H1 (cell line): ENCODE measurements around the gene OR2H1. TPM values are rescaled to one million over a fixed set of nuclear protein-coding genes. Genes with fewer than 3 reads are reported as not detected.

ENCODE experiments used
- CTCF ChIA-PET: fragments of 300-600 bp; sonication (Branson Sonifier 250); formaldehyde crosslinking; loops from one replicate; lab custom pipeline; 2021; ENCODE audit not compliant: partially characterized antibody; lab: Charles Lee
- POLR2A ChIA-PET: fragments of 300-600 bp; sonication (Branson Sonifier 250); formaldehyde crosslinking; loops from one replicate; lab custom pipeline; 2021; ENCODE audit warnings: inconsistent platforms; ENCODE audit not compliant: partially characterized antibody; lab: Charles Lee
- DNase-seq, 2 experiments: peaks; one replicate each; pipeline versions ENCODE4 v3.0.0 to v3.0.0-alpha.2; 2010 to 2022; ENCODE audit warnings: low spot score in 2 of 2, low read depth in 1 of 2, mixed read lengths in 1 of 2
- FAIRE-seq: peaks from 2 replicates; lab custom pipeline; 2011; peaks lifted over from hg19 to GRCh38; lab: Jason Lieb, UNC
- H2AFZ ChIP-seq: 2 replicates; pipeline ENCODE4 v1.8.1; 2012; ENCODE audit warnings: low read length, inconsistent platforms
- H2AK5ac ChIP-seq: 2 replicates; pipeline ENCODE4 v1.6.1; 2013; ENCODE audit warnings: low read depth, low read length
- H2BK120ac ChIP-seq: replicated peaks from 2 replicates; pipeline ENCODE3; 2013; ENCODE audit warnings: low read depth, low read length, inconsistent platforms
- H2BK12ac ChIP-seq: 2 replicates; pipeline ENCODE4 v1.6.1; 2013; ENCODE audit warnings: low read depth, low read length
- H2BK15ac ChIP-seq: 2 replicates; pipeline ENCODE4 v1.6.1; 2013; ENCODE audit warnings: low read length
- H2BK20ac ChIP-seq: 2 replicates; pipeline ENCODE4 v1.6.1; 2013; ENCODE audit warnings: low read length
- H2BK5ac ChIP-seq: 2 replicates; pipeline ENCODE4 v1.6.1; 2013; ENCODE audit warnings: low read depth, low read length
- H3K14ac ChIP-seq: 2 replicates; pipeline ENCODE4 v1.6.1; 2013; ENCODE audit warnings: inconsistent platforms; ENCODE audit not compliant: insufficient read length
- H3K18ac ChIP-seq: 2 replicates; pipeline ENCODE4 v1.6.1; 2013; ENCODE audit warnings: low read length; ENCODE audit errors: extremely low read depth
- H3K23ac ChIP-seq: 2 replicates; pipeline ENCODE4 v1.6.1; 2013; ENCODE audit warnings: inconsistent platforms; ENCODE audit not compliant: insufficient read length
- H3K23me2 ChIP-seq: 2 replicates; pipeline ENCODE4 v1.6.1; 2013; ENCODE audit warnings: low read depth, low read length
- H3K27ac ChIP-seq: 2 replicates; pipeline ENCODE4 v1.6.1; 2011; ENCODE audit warnings: low read depth, low read length, inconsistent platforms
- H3K27me3 ChIP-seq, 4 experiments: replicated peaks in 1 of 4; 1 replicate in 1 of 4; 2 replicates in 3 of 4; pipeline versions ENCODE4 v1.6.1 to v1.8.1; 2011 to 2013; ENCODE audit warnings: low read length in 3 of 4, mild to moderate bottlenecking in 3 of 4, inconsistent platforms in 2 of 4, mixed read lengths in 2 of 4, moderate library complexity in 1 of 4; ENCODE audit not compliant: control insufficient read depth in 3 of 4, insufficient read depth in 3 of 4; ENCODE audit errors: extremely low read depth in 1 of 4
- H3K36me3 ChIP-seq, 4 experiments: 2 replicates each; pipeline versions ENCODE4 v1.6.1 to v1.8.1; 2011 to 2013; ENCODE audit warnings: mild to moderate bottlenecking in 4 of 4, low read length in 3 of 4, moderate library complexity in 2 of 4, control low read depth in 1 of 4, inconsistent platforms in 1 of 4; ENCODE audit not compliant: insufficient read depth in 4 of 4, control insufficient read depth in 2 of 4
- H3K4ac ChIP-seq: replicated peaks from 2 replicates; pipeline ENCODE3; 2013; ENCODE audit warnings: low read length, low read depth, mixed read lengths, inconsistent platforms; ENCODE audit not compliant: insufficient read length
- H3K4me1 ChIP-seq, 4 experiments: replicated peaks in 1 of 4; 1 replicate in 1 of 4; 2 replicates in 3 of 4; pipeline versions ENCODE4 v1.6.1 to v1.8.1; 2011 to 2013; ENCODE audit warnings: low read length in 3 of 4, inconsistent platforms in 2 of 4, mixed read lengths in 1 of 4; ENCODE audit not compliant: insufficient read depth in 4 of 4, control insufficient read depth in 3 of 4
- H3K4me2 ChIP-seq, 2 experiments: 2 replicates each; pipeline versions ENCODE4 v1.6.1 to v1.8.1; 2011 to 2013; ENCODE audit warnings: low read depth in 2 of 2, low read length in 2 of 2, control low read depth in 1 of 2, inconsistent platforms in 1 of 2, mild to moderate bottlenecking in 1 of 2; ENCODE audit not compliant: insufficient read depth in 1 of 2
- H3K4me3 ChIP-seq, 4 experiments: fragments of 200-600, 300-600 bp in 1 of 4; sonication (generic), shearing (Covaris generic), sonication (Bioruptor Twin) in 1 of 4; 2 replicates each; pipeline versions ENCODE4 v1.5.1 to v1.8.1; 2011 to 2016; ENCODE audit warnings: low read length in 4 of 4, low read depth in 3 of 4, control low read depth in 2 of 4, inconsistent platforms in 2 of 4, mild to moderate bottlenecking in 2 of 4, mixed read lengths in 1 of 4, moderate library complexity in 1 of 4; ENCODE audit not compliant: insufficient read depth in 2 of 4; ENCODE audit errors: extremely low read depth in 1 of 4
- H3K56ac ChIP-seq: replicated peaks from 2 replicates; pipeline ENCODE3; 2013; ENCODE audit warnings: low read depth, mild to moderate bottlenecking, mixed read lengths, low read length, inconsistent platforms; ENCODE audit not compliant: insufficient read length
- H3K79me1 ChIP-seq: 2 replicates; pipeline ENCODE4 v1.6.1; 2013; ENCODE audit warnings: low read depth, low read length, control low read depth
- H3K79me2 ChIP-seq, 2 experiments: 2 replicates each; pipeline versions ENCODE4 v1.6.1 to v1.8.1; 2012 to 2013; ENCODE audit warnings: low read length in 2 of 2, mild to moderate bottlenecking in 2 of 2, inconsistent platforms in 1 of 2; ENCODE audit not compliant: insufficient read depth in 2 of 2, control insufficient read depth in 1 of 2
- H3K9ac ChIP-seq, 4 experiments: replicated peaks in 1 of 4; 1 replicate in 1 of 4; 2 replicates in 3 of 4; pipeline versions ENCODE4 v1.6.1 to v1.8.1; 2011 to 2013; ENCODE audit warnings: low read depth in 3 of 4, low read length in 3 of 4, control low read depth in 2 of 4, mild to moderate bottlenecking in 2 of 4, moderate library complexity in 2 of 4, inconsistent platforms in 1 of 4; ENCODE audit errors: extremely low read depth in 1 of 4
- H3K9me3 ChIP-seq, 2 experiments: 2 replicates each; pipeline versions ENCODE4 v1.6.1 to v1.8.1; 2012 to 2013; ENCODE audit warnings: mild to moderate bottlenecking in 2 of 2, moderate library complexity in 2 of 2, control low read depth in 1 of 2, inconsistent platforms in 1 of 2, low read depth in 1 of 2, low read length in 1 of 2, mixed read lengths in 1 of 2; ENCODE audit not compliant: insufficient read depth in 2 of 2
- H4K20me1 ChIP-seq, 2 experiments: replicated peaks in 1 of 2; 2 replicates each; pipeline versions ENCODE3 to v1.8.1; 2011 to 2013; ENCODE audit warnings: inconsistent platforms in 2 of 2, low read length in 2 of 2, mild to moderate bottlenecking in 1 of 2; ENCODE audit not compliant: insufficient read depth in 2 of 2, control insufficient read depth in 1 of 2
- H4K5ac ChIP-seq: 2 replicates; pipeline ENCODE4 v1.6.1; 2013; ENCODE audit warnings: low read length, low read depth, mixed read lengths, inconsistent platforms; ENCODE audit not compliant: insufficient read length
- H4K8ac ChIP-seq: 2 replicates; pipeline ENCODE4 v1.8.0; 2013; ENCODE audit warnings: mild to moderate bottlenecking, moderate library complexity, low read length, inconsistent platforms; ENCODE audit not compliant: insufficient read depth; ENCODE audit errors: extremely low read depth
- H4K91ac ChIP-seq: replicated peaks from 2 replicates; pipeline ENCODE3; 2013; ENCODE audit warnings: low read length, mixed read lengths, inconsistent platforms; ENCODE audit not compliant: insufficient read length
- BACH1 ChIP-seq: IDR thresholded peaks from 2 replicates; pipeline ENCODE4 v1.6.1; 2012; ENCODE audit warnings: low read length, improper control_type of control experiment
- HDAC6 ChIP-seq: IDR thresholded peaks from one replicate; pipeline ENCODE4 v1.7.1; 2012; ENCODE audit warnings: low read depth, mild to moderate bottlenecking, inconsistent platforms, low read length, moderate library complexity
- SP1 ChIP-seq: IDR thresholded peaks from 2 replicates; pipeline ENCODE4 v1.6.1; 2011; ENCODE audit warnings: low read depth, low read length
- YY1 ChIP-seq: IDR thresholded peaks from 2 replicates; pipeline ENCODE4 v1.6.1; 2011; ENCODE audit warnings: low read depth, mild to moderate bottlenecking, low read length
- WGBS, 2 experiments: shearing (Covaris generic) in 1 of 2; methylation state at CpG; one replicate each; pipeline versions ENCODE4 v1.1.6 to v1.1.7; 2013 to 2015; ENCODE audit warnings: low lambda C conversion rate in 2 of 2, mixed read lengths in 2 of 2, inconsistent platforms in 1 of 2, low coverage in 1 of 2, missing lambda C conversion rate in 1 of 2; ENCODE audit not compliant: insufficient replicate concordance in 2 of 2, insufficient coverage in 1 of 2, insufficient read length in 1 of 2; ENCODE audit errors: extremely low coverage in 1 of 2, missing lambda C conversion rate in 1 of 2; 5-methylcytosine and 5-hydroxymethylcytosine counted together
- polyA plus RNA-seq, 7 experiments: library from polyadenylated mRNA; depleted of rRNA in 3 of 7; stranded (reverse) in 5 of 7; unstranded in 2 of 7; fragments of >200 nt in 5 of 7; fragments of 200-250 nt in 2 of 7; gene quantifications; 1 replicate in 5 of 7; 2 replicates in 1 of 7; 4 replicates in 1 of 7; pipeline versions ENCODE4 v1.2.1 to v1.2.3, GENCODE V29; 2011 to 2013; ENCODE audit warnings: missing spikeins in 2 of 7, mixed read lengths in 2 of 7
- total RNA-seq: library from RNA; stranded (reverse); fragmentation: NEBNext Ultra II Directional; extraction: Animal tissue kit (Norgen Biotek cat#: 25700); gene quantifications from 2 replicates; pipeline ENCODE4 v1.2.1, GENCODE V29; 2021

OR2H1 gene
- total and polyA plus RNA-seq, 2 of the 8 experiments (the other 6 are each of a cell fraction or from before 2014, with no cell fraction given): not detected

DNA sequence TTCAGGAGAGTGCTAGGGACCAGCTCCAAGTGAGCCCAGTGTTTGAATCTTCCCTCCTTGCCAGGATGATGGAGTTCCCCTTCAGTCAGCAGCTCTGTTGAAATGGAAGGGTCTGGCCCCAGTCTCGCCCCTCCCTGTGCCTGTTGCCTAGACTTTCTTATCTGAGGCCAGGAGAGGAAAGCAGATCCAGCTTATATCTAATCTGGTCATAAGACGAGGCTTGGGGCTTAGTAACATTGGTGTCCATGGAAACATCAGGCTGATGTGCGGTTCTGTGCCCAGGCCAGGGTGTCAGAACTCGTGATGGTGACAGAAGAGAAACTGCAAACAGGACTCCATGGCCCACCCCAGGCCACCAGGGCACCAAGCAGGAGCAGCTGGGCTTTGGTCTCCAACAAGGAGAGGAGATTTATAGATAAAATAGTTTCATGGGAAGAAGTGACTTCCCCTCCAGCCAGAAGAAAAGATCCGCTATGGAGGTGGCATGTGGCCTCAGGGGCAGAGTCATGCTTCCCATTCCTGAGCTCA lies 21.0 kb downstream of the OR2H1 start:
- Histone ChIP-seq H4K91ac (no peak overlapping the region), H3K23me2 (no peaks in the 10 kb centered on the region), H2BK12ac (no peak overlapping the region), H2BK20ac (no peak overlapping the region), H3K27ac (no peak overlapping the region), H2BK5ac (no peak overlapping the region), H3K4me2 (no peak overlapping the region), H3K79me2 (no peaks in the 10 kb centered on the region), H3K56ac (no peak overlapping the region), H3K4ac (no peak overlapping the region), H3K4me1 (no peaks in the 10 kb centered on the region), H4K5ac (no peak overlapping the region), H2BK120ac (no peak overlapping the region), H4K20me1 (no peaks in the 10 kb centered on the region), H3K9me3 (no peaks in the 10 kb centered on the region), H2AFZ (no peak overlapping the region), H4K8ac (no peak overlapping the region), H3K79me1 (no peaks in the 10 kb centered on the region), H3K9ac (no peak overlapping the region), H3K27me3 (no peaks in the 10 kb centered on the region), H3K14ac (no peak overlapping the region), H3K4me3 (no peak overlapping the region), H2BK15ac (no peak overlapping the region), H3K36me3 (no peaks in the 10 kb centered on the region), H3K18ac (no peak overlapping the region), H3K23ac (no peak overlapping the region), H2AK5ac (no peak overlapping the region)
- POLR2A ChIA-PET: no interaction called here
- CTCF ChIA-PET: interaction anchor here (0.7 to 1.1 kb wide), 3 partner anchors 10 to 270 kb away, joined by 3 to 6 read pairs (median 3); no protein-coding TSS in a partner anchor
- 78% methylated on average over 5 of the region's 5 CpGs; no CpG with 5 or more reads in 1 of the 2 experiments for WGBS, 2 experiments
- FAIRE-seq: no peak
- TF ChIP-seq YY1 (no peak), SP1 (no peak), HDAC6 (no peak), BACH1 (no peak)
- DNase-seq: no peak
